H1 (cell line): ENCODE measurements around the gene NRXN2. TPM values are rescaled to one million over a fixed set of nuclear protein-coding genes. Genes with fewer than 3 reads are reported as not detected.

ENCODE experiments used
- CTBP2 ChIP-seq: IDR thresholded peaks from 2 replicates; pipeline ENCODE4 v1.7.0; 2011; ENCODE audit warnings: borderline replicate concordance, mild to moderate bottlenecking, moderate library complexity, mixed read lengths, low read length; ENCODE audit not compliant: insufficient read depth, insufficient read length
- RBBP5 ChIP-seq: IDR thresholded peaks from 2 replicates; pipeline ENCODE4 v1.7.1; 2012; ENCODE audit warnings: low read depth, mild to moderate bottlenecking, inconsistent platforms, low read length, moderate library complexity, borderline replicate concordance
- TEAD4 ChIP-seq: IDR thresholded peaks from 2 replicates; pipeline ENCODE4 v1.6.1; 2012; ENCODE audit warnings: low read depth, low read length, inconsistent platforms, mixed read lengths
- ZNF274 ChIP-seq: IDR thresholded peaks from 2 replicates; pipeline ENCODE4 v1.7.0; 2012; ENCODE audit warnings: low read length, borderline replicate concordance; ENCODE audit errors: extremely low read depth
- polyA plus RNA-seq, 7 experiments: library from polyadenylated mRNA; depleted of rRNA in 3 of 7; stranded (reverse) in 5 of 7; unstranded in 2 of 7; fragments of >200 nt in 5 of 7; fragments of 200-250 nt in 2 of 7; gene quantifications; 1 replicate in 5 of 7; 2 replicates in 1 of 7; 4 replicates in 1 of 7; pipeline versions ENCODE4 v1.2.1 to v1.2.3, GENCODE V29; 2011 to 2013; ENCODE audit warnings: missing spikeins in 2 of 7, mixed read lengths in 2 of 7
- total RNA-seq: library from RNA; stranded (reverse); fragmentation: NEBNext Ultra II Directional; extraction: Animal tissue kit (Norgen Biotek cat#: 25700); gene quantifications from 2 replicates; pipeline ENCODE4 v1.2.1, GENCODE V29; 2021
- TF ChIP-seq, protein P1 (sequence below): fragments of 300-600 bp; sonication (generic); IDR thresholded peaks from 2 replicates; pipeline ENCODE4 v1.7.1; 2012; ENCODE audit warnings: low read length, moderate library complexity, mild to moderate bottlenecking, inconsistent platforms; ENCODE audit not compliant: insufficient replicate concordance

NRXN2 gene
- total and polyA plus RNA-seq, 2 of the 8 experiments (the other 6 are each of a cell fraction or from before 2014, with no cell fraction given): 1.3 to 11.5 TPM

DNA sequence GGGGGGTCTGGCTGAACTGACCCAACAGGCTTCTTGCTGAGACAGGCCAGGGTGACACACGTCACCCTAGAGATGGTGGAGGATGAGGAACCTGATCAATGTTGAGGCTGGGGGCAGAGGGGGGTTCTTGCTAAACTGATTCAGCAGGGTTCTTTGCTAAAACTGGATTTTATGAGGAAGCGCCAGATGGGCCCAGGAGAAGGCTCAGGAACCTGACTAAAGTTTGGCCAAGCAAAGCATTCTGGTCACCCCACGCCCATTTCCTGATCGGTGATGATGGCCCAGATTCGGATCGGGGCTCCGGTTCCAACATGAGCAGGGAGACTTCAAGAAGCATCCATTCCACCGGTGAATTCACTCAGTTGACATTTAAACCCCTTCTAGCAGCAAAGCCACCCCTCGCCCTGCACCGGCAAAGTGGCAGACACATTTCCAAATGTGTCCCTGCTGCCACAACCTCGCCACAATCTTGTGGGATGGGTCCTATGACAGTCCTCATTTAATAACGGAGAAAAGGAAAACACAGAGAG lies 166.2 kb downstream of the NRXN2 start (continued):
- TF ChIP-seq, protein P1, sequence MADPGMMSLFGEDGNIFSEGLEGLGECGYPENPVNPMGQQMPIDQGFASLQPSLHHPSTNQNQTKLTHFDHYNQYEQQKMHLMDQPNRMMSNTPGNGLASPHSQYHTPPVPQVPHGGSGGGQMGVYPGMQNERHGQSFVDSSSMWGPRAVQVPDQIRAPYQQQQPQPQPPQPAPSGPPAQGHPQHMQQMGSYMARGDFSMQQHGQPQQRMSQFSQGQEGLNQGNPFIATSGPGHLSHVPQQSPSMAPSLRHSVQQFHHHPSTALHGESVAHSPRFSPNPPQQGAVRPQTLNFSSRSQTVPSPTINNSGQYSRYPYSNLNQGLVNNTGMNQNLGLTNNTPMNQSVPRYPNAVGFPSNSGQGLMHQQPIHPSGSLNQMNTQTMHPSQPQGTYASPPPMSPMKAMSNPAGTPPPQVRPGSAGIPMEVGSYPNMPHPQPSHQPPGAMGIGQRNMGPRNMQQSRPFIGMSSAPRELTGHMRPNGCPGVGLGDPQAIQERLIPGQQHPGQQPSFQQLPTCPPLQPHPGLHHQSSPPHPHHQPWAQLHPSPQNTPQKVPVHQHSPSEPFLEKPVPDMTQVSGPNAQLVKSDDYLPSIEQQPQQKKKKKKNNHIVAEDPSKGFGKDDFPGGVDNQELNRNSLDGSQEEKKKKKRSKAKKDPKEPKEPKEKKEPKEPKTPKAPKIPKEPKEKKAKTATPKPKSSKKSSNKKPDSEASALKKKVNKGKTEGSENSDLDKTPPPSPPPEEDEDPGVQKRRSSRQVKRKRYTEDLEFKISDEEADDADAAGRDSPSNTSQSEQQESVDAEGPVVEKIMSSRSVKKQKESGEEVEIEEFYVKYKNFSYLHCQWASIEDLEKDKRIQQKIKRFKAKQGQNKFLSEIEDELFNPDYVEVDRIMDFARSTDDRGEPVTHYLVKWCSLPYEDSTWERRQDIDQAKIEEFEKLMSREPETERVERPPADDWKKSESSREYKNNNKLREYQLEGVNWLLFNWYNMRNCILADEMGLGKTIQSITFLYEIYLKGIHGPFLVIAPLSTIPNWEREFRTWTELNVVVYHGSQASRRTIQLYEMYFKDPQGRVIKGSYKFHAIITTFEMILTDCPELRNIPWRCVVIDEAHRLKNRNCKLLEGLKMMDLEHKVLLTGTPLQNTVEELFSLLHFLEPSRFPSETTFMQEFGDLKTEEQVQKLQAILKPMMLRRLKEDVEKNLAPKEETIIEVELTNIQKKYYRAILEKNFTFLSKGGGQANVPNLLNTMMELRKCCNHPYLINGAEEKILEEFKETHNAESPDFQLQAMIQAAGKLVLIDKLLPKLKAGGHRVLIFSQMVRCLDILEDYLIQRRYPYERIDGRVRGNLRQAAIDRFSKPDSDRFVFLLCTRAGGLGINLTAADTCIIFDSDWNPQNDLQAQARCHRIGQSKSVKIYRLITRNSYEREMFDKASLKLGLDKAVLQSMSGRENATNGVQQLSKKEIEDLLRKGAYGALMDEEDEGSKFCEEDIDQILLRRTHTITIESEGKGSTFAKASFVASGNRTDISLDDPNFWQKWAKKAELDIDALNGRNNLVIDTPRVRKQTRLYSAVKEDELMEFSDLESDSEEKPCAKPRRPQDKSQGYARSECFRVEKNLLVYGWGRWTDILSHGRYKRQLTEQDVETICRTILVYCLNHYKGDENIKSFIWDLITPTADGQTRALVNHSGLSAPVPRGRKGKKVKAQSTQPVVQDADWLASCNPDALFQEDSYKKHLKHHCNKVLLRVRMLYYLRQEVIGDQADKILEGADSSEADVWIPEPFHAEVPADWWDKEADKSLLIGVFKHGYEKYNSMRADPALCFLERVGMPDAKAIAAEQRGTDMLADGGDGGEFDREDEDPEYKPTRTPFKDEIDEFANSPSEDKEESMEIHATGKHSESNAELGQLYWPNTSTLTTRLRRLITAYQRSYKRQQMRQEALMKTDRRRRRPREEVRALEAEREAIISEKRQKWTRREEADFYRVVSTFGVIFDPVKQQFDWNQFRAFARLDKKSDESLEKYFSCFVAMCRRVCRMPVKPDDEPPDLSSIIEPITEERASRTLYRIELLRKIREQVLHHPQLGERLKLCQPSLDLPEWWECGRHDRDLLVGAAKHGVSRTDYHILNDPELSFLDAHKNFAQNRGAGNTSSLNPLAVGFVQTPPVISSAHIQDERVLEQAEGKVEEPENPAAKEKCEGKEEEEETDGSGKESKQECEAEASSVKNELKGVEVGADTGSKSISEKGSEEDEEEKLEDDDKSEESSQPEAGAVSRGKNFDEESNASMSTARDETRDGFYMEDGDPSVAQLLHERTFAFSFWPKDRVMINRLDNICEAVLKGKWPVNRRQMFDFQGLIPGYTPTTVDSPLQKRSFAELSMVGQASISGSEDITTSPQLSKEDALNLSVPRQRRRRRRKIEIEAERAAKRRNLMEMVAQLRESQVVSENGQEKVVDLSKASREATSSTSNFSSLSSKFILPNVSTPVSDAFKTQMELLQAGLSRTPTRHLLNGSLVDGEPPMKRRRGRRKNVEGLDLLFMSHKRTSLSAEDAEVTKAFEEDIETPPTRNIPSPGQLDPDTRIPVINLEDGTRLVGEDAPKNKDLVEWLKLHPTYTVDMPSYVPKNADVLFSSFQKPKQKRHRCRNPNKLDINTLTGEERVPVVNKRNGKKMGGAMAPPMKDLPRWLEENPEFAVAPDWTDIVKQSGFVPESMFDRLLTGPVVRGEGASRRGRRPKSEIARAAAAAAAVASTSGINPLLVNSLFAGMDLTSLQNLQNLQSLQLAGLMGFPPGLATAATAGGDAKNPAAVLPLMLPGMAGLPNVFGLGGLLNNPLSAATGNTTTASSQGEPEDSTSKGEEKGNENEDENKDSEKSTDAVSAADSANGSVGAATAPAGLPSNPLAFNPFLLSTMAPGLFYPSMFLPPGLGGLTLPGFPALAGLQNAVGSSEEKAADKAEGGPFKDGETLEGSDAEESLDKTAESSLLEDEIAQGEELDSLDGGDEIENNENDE: no peak
- TF ChIP-seq RBBP5 (no peak), ZNF274 (no peak), TEAD4 (no peak), CTBP2 (no peak)
